Testis (tissue), 3 donors: ENCODE data around the gene ATG9A. TPM values are rescaled to one million over a fixed set of nuclear protein-coding genes. Genes with fewer than 3 reads are reported as not detected.

Experiments used
- DNase-seq: peaks from one replicate; pipeline ENCODE4 v3.0.0-alpha.2; 2019
- H3K27ac ChIP-seq, 2 donors: fragments of 200-600 bp; sonication (generic); one replicate each; pipeline ENCODE4 v1.5.1; 2019
- H3K27me3 ChIP-seq: fragments of 200-600 bp; sonication (generic); one replicate; pipeline ENCODE4 v1.5.1; 2019
- H3K36me3 ChIP-seq: fragments of 200-600 bp; sonication (generic); one replicate; pipeline ENCODE4 v1.5.1; 2017; ENCODE audit warnings: low read depth; ENCODE audit errors: missing control alignments
- H3K4me1 ChIP-seq: fragments of 200-600 bp; sonication (generic); one replicate; pipeline ENCODE4 v1.5.1; 2019
- H3K4me3 ChIP-seq, 2 donors: fragments of 200-600 bp; sonication (generic); one replicate each; pipeline ENCODE4 v1.5.1; 2017 to 2019
- H3K9me3 ChIP-seq: fragments of 200-600 bp; sonication (generic); one replicate; pipeline ENCODE4 v1.5.1; 2017
- POLR2A ChIP-seq: fragments of 450-650 bp; IDR thresholded peaks from one replicate; pipeline ENCODE4 v1.6.1; 2017; ENCODE audit warnings: antibody characterized with exemption, mild to moderate bottlenecking, moderate library complexity
- WGBS, 2 donors: methylation state at CpG; one replicate each; pipeline ENCODE4 v1.1.5; 2018; 5-methylcytosine and 5-hydroxymethylcytosine counted together
- intact Hi-C: fragments of 100-400 bp; cut with DNase I; formaldehyde crosslinking; loops from one replicate; pipeline ENCODE4 v1.15.1; 2023; ENCODE audit warnings: low total_unique reads
- polyA plus RNA-seq: library from polyadenylated mRNA; stranded (reverse); fragments of 350-450 nt; fragmentation: Illumina TruSeq; extraction: RNeasy Lipid Tissue Mini Kit (QIAGEN cat#74804); gene quantifications from one replicate; pipeline ENCODE4 v1.2.3, GENCODE V29; 2014; ENCODE audit warnings: low read depth, low replicate concordance; ENCODE audit not compliant: insufficient read depth
- total RNA-seq, 2 donors: library from RNA; depleted of rRNA; stranded (reverse); fragments of >200 nt; gene quantifications; one replicate each; pipeline ENCODE4 v1.2.3, GENCODE V29; 2016
- TF ChIP-seq, protein P1 (sequence below), 3 experiments: fragments of 450-650 bp in 2 of 3; fragments of 200-600 bp in 1 of 3; sonication (generic) in 1 of 3; IDR thresholded peaks; one replicate each; pipeline ENCODE4 v1.5.1; 2016 to 2019; ENCODE audit warnings: antibody characterized with exemption in 3 of 3, mild to moderate bottlenecking in 2 of 3, moderate library complexity in 1 of 3

ATG9A gene
- total and polyA plus RNA-seq, 3 donors from 2014 or later = 115 to 207 (median 125) TPM

DNA sequence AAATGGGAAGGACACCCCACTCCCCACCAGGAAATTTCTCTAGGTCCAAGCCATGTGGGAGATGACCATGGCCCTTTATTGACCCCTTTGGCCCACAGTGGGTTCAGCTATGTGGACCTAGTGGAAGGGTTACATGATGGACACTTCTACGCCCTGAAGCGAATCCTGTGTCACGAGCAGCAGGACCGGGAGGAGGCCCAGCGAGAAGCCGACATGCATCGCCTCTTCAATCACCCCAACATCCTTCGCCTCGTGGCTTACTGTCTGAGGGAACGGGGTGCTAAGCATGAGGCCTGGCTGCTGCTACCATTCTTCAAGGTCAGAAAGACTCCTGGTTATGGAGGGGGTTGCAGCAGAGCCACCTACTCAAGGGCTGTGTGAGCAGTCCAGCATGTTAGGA is 17.1 kb upstream of the ATG9A start:
- Histone ChIP-seq H3K9me3 (no peaks in the 10 kb centered on the region), H3K4me3 (no peak overlapping the region), H3K27ac (no peak overlapping the region), H3K36me3 (no peaks in the 10 kb centered on the region), H3K27me3 (no peaks in the 10 kb centered on the region), H3K4me1 (peaks cover 11% of the 10 kb centered on the region)
- no peak for DNase-seq
- TF ChIP-seq, protein P1, sequence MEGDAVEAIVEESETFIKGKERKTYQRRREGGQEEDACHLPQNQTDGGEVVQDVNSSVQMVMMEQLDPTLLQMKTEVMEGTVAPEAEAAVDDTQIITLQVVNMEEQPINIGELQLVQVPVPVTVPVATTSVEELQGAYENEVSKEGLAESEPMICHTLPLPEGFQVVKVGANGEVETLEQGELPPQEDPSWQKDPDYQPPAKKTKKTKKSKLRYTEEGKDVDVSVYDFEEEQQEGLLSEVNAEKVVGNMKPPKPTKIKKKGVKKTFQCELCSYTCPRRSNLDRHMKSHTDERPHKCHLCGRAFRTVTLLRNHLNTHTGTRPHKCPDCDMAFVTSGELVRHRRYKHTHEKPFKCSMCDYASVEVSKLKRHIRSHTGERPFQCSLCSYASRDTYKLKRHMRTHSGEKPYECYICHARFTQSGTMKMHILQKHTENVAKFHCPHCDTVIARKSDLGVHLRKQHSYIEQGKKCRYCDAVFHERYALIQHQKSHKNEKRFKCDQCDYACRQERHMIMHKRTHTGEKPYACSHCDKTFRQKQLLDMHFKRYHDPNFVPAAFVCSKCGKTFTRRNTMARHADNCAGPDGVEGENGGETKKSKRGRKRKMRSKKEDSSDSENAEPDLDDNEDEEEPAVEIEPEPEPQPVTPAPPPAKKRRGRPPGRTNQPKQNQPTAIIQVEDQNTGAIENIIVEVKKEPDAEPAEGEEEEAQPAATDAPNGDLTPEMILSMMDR (IDR thresholded peaks at IDR 0.05) = no peak
- no peak for TF ChIP-seq POLR2A
- intact Hi-C loops = no loop called here
- 93 to 96% methylated on average over 10 of the region's 10 CpGs for WGBS, 2 donors

DNA sequence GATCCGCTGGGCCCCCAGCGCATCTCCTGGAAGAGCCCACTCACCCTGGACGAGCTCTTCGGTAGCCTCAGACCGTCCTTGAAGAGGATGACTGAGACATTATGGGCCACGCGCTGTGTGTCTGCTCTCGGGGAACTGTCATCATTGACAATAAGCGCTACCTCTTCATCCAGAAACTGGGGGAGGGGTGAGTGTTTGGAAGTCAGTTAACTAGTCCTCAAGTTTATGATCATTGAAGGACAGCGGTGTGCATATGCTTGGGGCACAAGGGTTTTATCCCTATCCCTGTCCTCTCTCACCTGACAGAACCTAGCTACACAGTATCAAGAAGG is 16.4 kb upstream of the ATG9A start:
- Histone ChIP-seq H3K9me3 (no peaks in the 10 kb centered on the region), H3K4me1 (peaks cover 11% of the 10 kb centered on the region), H3K27me3 (no peaks in the 10 kb centered on the region), H3K27ac (peak overlapping the region; percentile 91 to 94), H3K4me3 (peak overlapping the region; percentile 94), H3K36me3 (no peaks in the 10 kb centered on the region)
- DNase-seq = no peak
- intact Hi-C loops = no loop called here
- TF ChIP-seq, protein P1 (IDR thresholded peaks at IDR 0.05) = no peak
- no peak for TF ChIP-seq POLR2A
- 6 to 10% methylated on average over 10 of the region's 10 CpGs for WGBS, 2 donors

DNA sequence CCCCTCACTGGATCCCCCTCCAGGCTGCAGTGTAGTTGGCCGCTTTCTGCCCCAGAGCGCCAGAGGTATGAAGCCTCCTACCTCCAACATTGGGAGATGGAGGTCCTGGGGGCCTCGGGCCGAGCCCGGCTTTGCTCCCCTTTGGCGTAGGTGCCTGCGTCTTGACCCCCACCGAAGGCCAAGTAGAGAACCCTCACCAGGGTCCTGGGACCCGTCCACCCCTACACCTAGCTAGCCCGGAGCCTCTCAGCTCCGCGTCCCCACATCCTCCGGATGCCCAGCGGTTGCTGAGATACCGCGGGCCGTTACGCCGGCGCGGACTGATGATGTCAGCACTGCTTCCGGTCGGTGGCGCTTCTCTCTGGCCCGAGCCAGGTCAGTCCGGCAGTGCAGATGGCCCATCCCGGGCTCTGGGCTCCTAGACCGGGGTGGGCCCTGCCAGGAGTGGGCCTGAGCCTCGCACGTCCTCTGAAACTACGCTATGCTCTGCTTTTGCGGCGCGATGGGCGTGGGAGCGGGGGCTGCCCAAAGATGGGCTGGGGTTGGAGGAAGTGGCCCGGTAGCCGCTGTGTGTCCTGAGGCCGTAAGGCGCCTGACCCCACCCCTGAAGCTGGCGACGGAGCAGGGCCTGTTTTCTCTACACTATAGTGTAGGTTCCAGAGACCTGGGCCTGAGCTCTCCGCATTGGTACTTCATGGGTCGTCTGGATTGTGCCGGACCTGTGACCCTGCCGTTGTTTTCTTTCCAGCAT is 15.9 kb upstream of the ATG9A start, which contains the start of the genes GLB1L and STK16:
GLB1L (minus strand) TSS at position 297 of the 751 bp plus-strand sequence. CDS start 1,871 bp downstream, outside the sequence.
STK16 (plus strand) TSS at position 332 of the 751 bp plus-strand sequence. CDS start 521 bp downstream, outside the sequence.
- intact Hi-C loops = no loop called here
- H3K4me1 ChIP-seq = peaks cover 11% of the 10 kb centered on the region

DNA sequence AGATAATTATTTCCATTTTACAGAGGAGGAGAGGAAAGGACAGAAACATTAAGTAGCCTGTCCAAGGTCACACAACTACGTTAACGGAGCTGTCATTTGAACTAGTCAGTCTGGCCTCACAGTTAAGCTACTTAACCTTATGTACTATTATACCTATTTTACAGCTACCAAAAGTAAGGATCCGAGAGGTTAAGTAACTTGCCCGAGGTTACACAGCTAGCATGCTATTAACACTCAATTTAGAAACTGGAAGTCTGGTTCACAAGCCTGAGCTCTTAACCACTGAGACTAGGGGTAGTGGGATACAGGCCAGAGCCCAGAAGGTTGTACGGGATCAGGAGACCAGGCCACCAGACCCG is 15.3 kb upstream of the ATG9A start:
- intact Hi-C loops = no loop called here
- Histone ChIP-seq H3K4me3 (peak overlapping the region; percentile 94), H3K9me3 (no peaks in the 10 kb centered on the region), H3K27me3 (no peaks in the 10 kb centered on the region), H3K27ac (peak overlapping the region; percentile 91 to 94), H3K4me1 (peaks cover 11% of the 10 kb centered on the region), H3K36me3 (no peaks in the 10 kb centered on the region)
- DNase-seq = no peak
- TF ChIP-seq POLR2A = no peak
- TF ChIP-seq, protein P1 (IDR thresholded peaks at IDR 0.05) = no peak
- 12 to 19% methylated on average over 6 of the region's 6 CpGs for WGBS, 2 donors

More for the DNA sequence above, 15.9 kb upstream of the ATG9A start, which contains the start of the genes GLB1L and STK16:
- TF ChIP-seq POLR2A = peak; percentile 19
- TF ChIP-seq, protein P1 (IDR thresholded peaks at IDR 0.05) = no peak
- DNase-seq = peak; percentile 94
- Histone ChIP-seq H3K4me3 (peak within 1 kb of the TSS; percentile 94), H3K27me3 (no peaks in the 10 kb centered on the region), H3K27ac (peak within 1 kb of the TSS; percentile 91 to 94), H3K9me3 (no peaks in the 10 kb centered on the region), H3K36me3 (no peaks in the 10 kb centered on the region)
- WGBS, 2 donors = 0 to 1% methylated on average over 17 to 32 of the region's 46 CpGs
